Activated T-cell treated with anti-CD3 and anti-CD28 coated beads, Interleukin-2, amount 50 U/mL, for 72 hours (primary cell): ENCODE results near the gene TET3. TPM values are rescaled to one million over a fixed set of nuclear protein-coding genes. Genes with fewer than 3 reads are reported as not detected.

Experiments
- total RNA-seq, 2 donors: library from RNA; stranded (reverse); gene quantifications; one replicate each; pipeline ENCODE4 v1.2.3, GENCODE V29; 2022

Gene TET3
- total RNA-seq, 2 donors from 2014 or later, result 18.6 to 19.7 TPM

Other genes with a start within 250 kb of the TET3 start
- 10 to 100 TPM; 30.1 to 30.3 TPM for gene TPRKB, start 247.6 kb upstream of the TET3 start, total RNA-seq
- 10 to 100 TPM; 35.1 to 35.8 TPM for gene DUSP11, start 204.8 kb upstream of the TET3 start, total RNA-seq
- not detected for gene C2orf78, start 200.7 kb upstream of the TET3 start, total RNA-seq
- gene STAMBP, start 155.9 kb upstream of the TET3 start, total RNA-seq, result 100 to 1,000 TPM; 101 to 107 TPM
- gene ACTG2, start 91.9 kb upstream of the TET3 start, total RNA-seq, result under 1 TPM in 1 of 2 donors, not detected in 1; 0.22 TPM
- gene DGUOK, start 58.0 kb upstream of the TET3 start, total RNA-seq, result 100 to 1,000 TPM; 110 to 119 TPM
- gene BOLA3, start 163.0 kb downstream of the TET3 start, total RNA-seq, result 10 to 100 TPM; 41.1 to 42.5 TPM
- 100 to 1,000 TPM; 121 to 135 TPM for gene MOB1A, start 194.0 kb downstream of the TET3 start, total RNA-seq
- 100 to 1,000 TPM; 518 to 624 TPM for gene MTHFD2, start 213.7 kb downstream of the TET3 start, total RNA-seq